ENCODE results near the gene PTF1A. TPM values are rescaled to one million over a fixed set of nuclear protein-coding genes. Genes with fewer than 3 reads are reported as not detected.

Gene PTF1A
- total and polyA plus RNA-seq, 9 of the 15 experiments (the other 6 are each of a cell fraction or from before 2014, with no cell fraction given) = not detected

DNA sequence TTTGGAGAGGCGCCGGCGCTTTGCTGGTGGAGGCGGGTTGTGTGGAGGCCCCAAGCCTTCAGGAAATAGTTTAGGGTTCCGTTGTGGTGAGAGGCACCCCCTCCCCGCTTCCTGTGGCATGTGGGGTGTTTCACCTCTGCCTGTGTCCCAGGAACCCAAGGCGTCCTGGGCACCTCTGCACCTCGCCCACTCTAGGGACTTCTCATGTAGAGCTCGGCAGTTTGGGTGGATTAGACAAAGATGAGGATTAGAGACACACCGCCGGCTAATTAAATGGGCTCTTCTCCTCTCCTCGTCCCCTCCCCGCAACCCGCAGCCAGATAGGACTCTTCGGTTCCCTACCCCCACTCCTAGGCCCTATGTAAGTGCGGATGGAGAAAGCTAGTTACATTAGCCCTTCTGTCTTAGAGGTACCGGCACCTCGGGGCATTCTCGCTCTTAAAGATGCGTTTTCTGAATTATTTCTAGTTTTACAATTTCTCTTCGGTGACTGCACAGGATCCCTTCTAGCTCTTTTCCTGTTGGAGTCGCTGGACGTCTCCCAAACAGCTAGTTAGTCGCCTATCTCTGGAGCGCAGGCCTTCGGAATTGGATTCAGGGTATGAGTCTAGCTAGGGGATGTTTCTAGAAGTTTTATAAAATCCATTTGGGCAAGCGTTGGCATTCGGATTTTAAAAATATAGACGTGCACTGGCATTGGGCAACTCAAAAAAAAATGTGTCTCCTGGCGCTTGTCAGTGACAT is 7.8 kb downstream of the PTF1A start:
- Histone ChIP-seq H4K20me1 (replicated peaks; ENCODE audit: control insufficient read depth, insufficient read depth, low read length) (no peaks in the 10 kb centered on the region; the same call in 1 of the 2 replicates), H3K27ac (ENCODE audit: extremely low read depth, low read depth, low read length) (no peak overlapping the region), H3K9ac (ENCODE audit: insufficient read depth in 1 of 2, low read depth in 2 of 2, low read length in 2 of 2) (no peak overlapping the region), H3K4me2 (ENCODE audit: insufficient read depth, low read length) (no peak overlapping the region), H3K79me2 (ENCODE audit: control insufficient read depth, insufficient read depth, low read length) (no peaks in the 10 kb centered on the region), H2AFZ (ENCODE audit: low read depth, low read length) (no peak overlapping the region), H3K4me3 (no peak overlapping the region), H3K4me1 (replicated peaks in 1 of 2; ENCODE audit: control insufficient read depth in 2 of 2, insufficient read depth in 2 of 2, low read length in 2 of 2) (peaks cover 0 to 14% of the 10 kb centered on the region in 2 experiments; a peak in 1 of 5 replicates), H3K9me3 (replicated peaks; ENCODE audit: control insufficient read depth, insufficient read depth, low read depth, low read length) (no peaks in the 10 kb centered on the region), H3K9me1 (ENCODE audit: control insufficient read depth, insufficient read depth, low read length) (no peaks in the 10 kb centered on the region), H3K36me3 (ENCODE audit: control insufficient read depth, insufficient read depth, low read length) (no peaks in the 10 kb centered on the region), H3K27me3 (ENCODE audit: control insufficient read depth in 2 of 2, insufficient read depth in 2 of 2, low read length in 2 of 2) (peaks cover 13 to 56% of the 10 kb centered on the region in 2 experiments; a peak in 3 of 5 replicates)
- TF ChIP-seq PTTG1 (tag; IDR thresholded peaks at IDR 0.05; ENCODE audit: low read depth) (no peak), ZNF740 (CRISPR knock-in tag; IDR thresholded peaks at IDR 0.05) (no peak), ZNF740 (tag; IDR thresholded peaks at IDR 0.05) (no peak), TAL1 (IDR thresholded peaks at IDR 0.05) (no peak)
- ChIA-PET POLR2A (no interaction called here), CTCF (ENCODE audit: low intra/inter-chr PET ratio) (interaction anchor here (0.6 kb wide), 1 partner anchor 1748 kb away, joined by 3 read pairs; no protein-coding TSS in a partner anchor)
- WGBS (ENCODE audit: insufficient coverage, low coverage, missing lambda C conversion rate) = 5% methylated on average over 30 of the region's 30 CpGs
- intact Hi-C loops (cut with micrococcal nuclease) = no loop called here
- FAIRE-seq = no peak
- BruUV-seq (replicated peaks) = no TSS peak
- in situ Hi-C loops (cut with MboI) = no loop called here
- ATAC-seq = no peak
- no peak for DNase-seq (ENCODE audit: extremely low read depth in 1 of 4, low spot score in 3 of 4)
